Activated naive CD8-positive, alpha-beta T cell treated with anti-CD3 and anti-CD28 coated beads for 36 hours (primary cell): ENCODE results near the gene ABCA3. TPM values are rescaled to one million over a fixed set of nuclear protein-coding genes. Genes with fewer than 3 reads are reported as not detected.

Experiments
- DNase-seq: peaks from one replicate; pipeline ENCODE4 v3.0.0; 2021
- H3K27ac Mint-ChIP-seq: one replicate; pipeline ENCODE4 v1.8.0; 2022; ENCODE audit warnings: mild to moderate bottlenecking, moderate library complexity, mixed read lengths
- H3K27me3 Mint-ChIP-seq: one replicate; pipeline ENCODE4 v1.8.0; 2022; ENCODE audit warnings: mild to moderate bottlenecking, mixed read lengths
- H3K36me3 Mint-ChIP-seq: one replicate; pipeline ENCODE4 v1.8.0; 2021; ENCODE audit warnings: mild to moderate bottlenecking, mixed read lengths
- H3K4me1 Mint-ChIP-seq: one replicate; pipeline ENCODE4 v1.8.0; 2021; ENCODE audit warnings: mixed read lengths
- H3K4me3 Mint-ChIP-seq: one replicate; pipeline ENCODE4 v1.8.0; 2022; ENCODE audit warnings: mild to moderate bottlenecking, moderate library complexity, mixed read lengths
- H3K9me3 Mint-ChIP-seq: one replicate; pipeline ENCODE4 v1.8.0; 2022; ENCODE audit warnings: mixed read lengths
- total RNA-seq, 2 experiments: library from RNA; stranded (reverse); gene quantifications; one replicate each; pipeline ENCODE4 v1.2.3, GENCODE V29; 2021

Gene ABCA3
- total RNA-seq, 2 experiments from 2014 or later, result 3.5 to 4.0 TPM

- no peak for DNase-seq
- no peak overlapping the region for H3K27ac Mint-ChIP-seq
- H3K4me3 Mint-ChIP-seq, result no peak overlapping the region
- peaks cover 14% of the 10 kb centered on the region for H3K4me1 Mint-ChIP-seq
- peaks cover 7% of the 10 kb centered on the region for H3K27me3 Mint-ChIP-seq
- H3K9me3 Mint-ChIP-seq, result no peaks in the 10 kb centered on the region
- H3K36me3 Mint-ChIP-seq, result no peaks in the 10 kb centered on the region
Observed at GRCh38 chr16:2333772-2334379, 6.7 kb downstream of the ABCA3 start.

GRCh38 chr16:2333231-2333630, 7.3 kb downstream of the ABCA3 start:
- no peaks in the 10 kb centered on the region for H3K9me3 Mint-ChIP-seq
- no peak for DNase-seq
- H3K27ac Mint-ChIP-seq, result no peak overlapping the region
- peaks cover 7% of the 10 kb centered on the region for H3K27me3 Mint-ChIP-seq
- no peaks in the 10 kb centered on the region for H3K36me3 Mint-ChIP-seq
- H3K4me1 Mint-ChIP-seq, result peaks cover 8% of the 10 kb centered on the region
- H3K4me3 Mint-ChIP-seq, result no peak overlapping the region

- H3K36me3 Mint-ChIP-seq, result no peaks in the 10 kb centered on the region
- peaks cover 7% of the 10 kb centered on the region for H3K27me3 Mint-ChIP-seq
- H3K9me3 Mint-ChIP-seq, result no peaks in the 10 kb centered on the region
- H3K4me3 Mint-ChIP-seq, result no peak overlapping the region
- H3K27ac Mint-ChIP-seq, result no peak overlapping the region
- no peak for DNase-seq
- H3K4me1 Mint-ChIP-seq, result peaks cover 5% of the 10 kb centered on the region
Observed at GRCh38 chr16:2331931-2332267, 8.6 kb downstream of the ABCA3 start.

- H3K4me1 Mint-ChIP-seq, result peaks cover 5% of the 10 kb centered on the region
- H3K27ac Mint-ChIP-seq, result no peak overlapping the region
- H3K36me3 Mint-ChIP-seq, result no peaks in the 10 kb centered on the region
- no peak for DNase-seq
- no peak overlapping the region for H3K4me3 Mint-ChIP-seq
- no peaks in the 10 kb centered on the region for H3K9me3 Mint-ChIP-seq
- peaks cover 7% of the 10 kb centered on the region for H3K27me3 Mint-ChIP-seq
Observed at GRCh38 chr16:2331199-2331930, 9.2 kb downstream of the ABCA3 start.

- no peak overlapping the region for H3K27ac Mint-ChIP-seq
- no peak for DNase-seq
- H3K4me3 Mint-ChIP-seq, result no peak overlapping the region
- H3K4me1 Mint-ChIP-seq, result no peaks in the 10 kb centered on the region
- H3K36me3 Mint-ChIP-seq, result no peaks in the 10 kb centered on the region
- H3K9me3 Mint-ChIP-seq, result no peaks in the 10 kb centered on the region
- H3K27me3 Mint-ChIP-seq, result peaks cover 7% of the 10 kb centered on the region
Observed at GRCh38 chr16:2329532-2329931, 11.0 kb downstream of the ABCA3 start.

GRCh38 chr16:2328428-2328827, 12.1 kb downstream of the ABCA3 start:
- peaks cover 7% of the 10 kb centered on the region for H3K27me3 Mint-ChIP-seq
- H3K36me3 Mint-ChIP-seq, result no peaks in the 10 kb centered on the region
- no peak for DNase-seq
- H3K4me1 Mint-ChIP-seq, result no peaks in the 10 kb centered on the region
- no peak overlapping the region for H3K4me3 Mint-ChIP-seq
- no peaks in the 10 kb centered on the region for H3K9me3 Mint-ChIP-seq
- H3K27ac Mint-ChIP-seq, result no peak overlapping the region

- Mint-ChIP-seq H3K27ac (no peak overlapping the region), H3K27me3 (peaks cover 2% of the 10 kb centered on the region), H3K4me3 (no peak overlapping the region), H3K4me1 (no peaks in the 10 kb centered on the region), H3K9me3 (no peaks in the 10 kb centered on the region), H3K36me3 (no peaks in the 10 kb centered on the region)
- no peak for DNase-seq
Observed at GRCh38 chr16:2326191-2326590, 14.3 kb downstream of the ABCA3 start.

GRCh38 chr16:2325791-2326190, 14.7 kb downstream of the ABCA3 start:
- Mint-ChIP-seq H3K27me3 (no peaks in the 10 kb centered on the region), H3K36me3 (no peaks in the 10 kb centered on the region), H3K4me1 (no peaks in the 10 kb centered on the region), H3K4me3 (no peak overlapping the region), H3K9me3 (no peaks in the 10 kb centered on the region), H3K27ac (no peak overlapping the region)
- DNase-seq, result no peak

GRCh38 chr16:2325181-2325580, 15.3 kb downstream of the ABCA3 start:
- Mint-ChIP-seq H3K4me1 (no peaks in the 10 kb centered on the region), H3K27ac (no peak overlapping the region), H3K36me3 (no peaks in the 10 kb centered on the region), H3K9me3 (no peaks in the 10 kb centered on the region), H3K27me3 (no peaks in the 10 kb centered on the region), H3K4me3 (no peak overlapping the region)
- DNase-seq, result no peak

- H3K36me3 Mint-ChIP-seq, result no peaks in the 10 kb centered on the region
- H3K27ac Mint-ChIP-seq, result no peak overlapping the region
Observed at GRCh38 chr16:2324296-2324859, 16.1 kb downstream of the ABCA3 start.

GRCh38 chr16:2323701-2324100, 16.8 kb downstream of the ABCA3 start:
- Mint-ChIP-seq H3K4me1 (no peaks in the 10 kb centered on the region), H3K27ac (no peak overlapping the region), H3K36me3 (no peaks in the 10 kb centered on the region), H3K27me3 (no peaks in the 10 kb centered on the region), H3K4me3 (no peak overlapping the region), H3K9me3 (no peaks in the 10 kb centered on the region)
- no peak for DNase-seq

More at GRCh38 chr16:2324296-2324859, 16.1 kb downstream of the ABCA3 start:
- Mint-ChIP-seq H3K27me3 (no peaks in the 10 kb centered on the region), H3K4me3 (no peak overlapping the region), H3K4me1 (no peaks in the 10 kb centered on the region), H3K9me3 (no peaks in the 10 kb centered on the region)
- no peak for DNase-seq

GRCh38 chr16:2319606-2320005, 20.9 kb downstream of the ABCA3 start:
- Mint-ChIP-seq H3K9me3 (no peaks in the 10 kb centered on the region), H3K4me3 (no peak overlapping the region), H3K36me3 (no peaks in the 10 kb centered on the region), H3K27ac (no peak overlapping the region), H3K4me1 (no peaks in the 10 kb centered on the region), H3K27me3 (no peaks in the 10 kb centered on the region)
- DNase-seq, result no peak

GRCh38 chr16:2317231-2318020, 23.1 kb downstream of the ABCA3 start:
- H3K27ac Mint-ChIP-seq, result no peak overlapping the region
- H3K4me1 Mint-ChIP-seq, result no peaks in the 10 kb centered on the region
- no peak for DNase-seq
- no peaks in the 10 kb centered on the region for H3K9me3 Mint-ChIP-seq
- no peaks in the 10 kb centered on the region for H3K27me3 Mint-ChIP-seq
- H3K36me3 Mint-ChIP-seq, result no peaks in the 10 kb centered on the region
- no peak overlapping the region for H3K4me3 Mint-ChIP-seq

- H3K27ac Mint-ChIP-seq, result no peak overlapping the region
- DNase-seq, result no peak
- no peaks in the 10 kb centered on the region for H3K9me3 Mint-ChIP-seq
- no peaks in the 10 kb centered on the region for H3K27me3 Mint-ChIP-seq
- no peaks in the 10 kb centered on the region for H3K36me3 Mint-ChIP-seq
- H3K4me1 Mint-ChIP-seq, result no peaks in the 10 kb centered on the region
- no peak overlapping the region for H3K4me3 Mint-ChIP-seq
Observed at GRCh38 chr16:2308089-2308962, 32.2 kb downstream of the ABCA3 start.

GRCh38 chr16:2299915-2300192, 40.7 kb downstream of the ABCA3 start:
- H3K36me3 Mint-ChIP-seq, result no peaks in the 10 kb centered on the region
- H3K4me3 Mint-ChIP-seq, result no peak overlapping the region
- H3K4me1 Mint-ChIP-seq, result no peaks in the 10 kb centered on the region
- no peak for DNase-seq
- H3K27ac Mint-ChIP-seq, result no peak overlapping the region
- no peaks in the 10 kb centered on the region for H3K9me3 Mint-ChIP-seq
- H3K27me3 Mint-ChIP-seq, result no peaks in the 10 kb centered on the region
